Urinary bladder (tissue), 4 donors: Measurements from ENCODE around the gene ITGB6. TPM values are rescaled to one million over a fixed set of nuclear protein-coding genes. Genes with fewer than 3 reads are reported as not detected.

ENCODE experiments used
- DNase-seq: peaks from one replicate; pipeline ENCODE4 v3.0.0-alpha.2; 2015; ENCODE audit errors: extremely low spot score
- H3K27ac ChIP-seq: one replicate; pipeline ENCODE4 v1.5.1; 2013; ENCODE audit warnings: low read depth, mild to moderate bottlenecking, moderate library complexity
- H3K36me3 ChIP-seq: one replicate; pipeline ENCODE4 v1.6.1; 2013; ENCODE audit warnings: mild to moderate bottlenecking, moderate library complexity; ENCODE audit not compliant: insufficient read depth
- H3K4me1 ChIP-seq: one replicate; pipeline ENCODE4 v1.6.1; 2013; ENCODE audit warnings: mild to moderate bottlenecking, moderate library complexity; ENCODE audit not compliant: insufficient read depth
- H3K4me3 ChIP-seq: one replicate; pipeline ENCODE4 v1.5.1; 2013; ENCODE audit warnings: low read depth, low read length
- WGBS: extraction: QIAGEN DNeasy Blood & Tissue Kit; methylation state at CpG from one replicate; pipeline ENCODE4 v1.1.7; 2013; 5-methylcytosine and 5-hydroxymethylcytosine counted together
- polyA plus RNA-seq: library from polyadenylated mRNA; stranded (reverse); fragments of 200-250 nt; gene quantifications from one replicate; pipeline ENCODE4 v1.2.3, GENCODE V29; 2013
- total RNA-seq: library from RNA; depleted of rRNA; stranded (reverse); fragments of >200 nt; gene quantifications from one replicate; pipeline ENCODE4 v1.2.3, GENCODE V29; 2014
- donor health status: healthy with polysubstance abuse.
- donor health status: healthy.

Gene ITGB6
- total and polyA plus RNA-seq, 2 donors = 4.6 to 25.2 TPM

DNA sequence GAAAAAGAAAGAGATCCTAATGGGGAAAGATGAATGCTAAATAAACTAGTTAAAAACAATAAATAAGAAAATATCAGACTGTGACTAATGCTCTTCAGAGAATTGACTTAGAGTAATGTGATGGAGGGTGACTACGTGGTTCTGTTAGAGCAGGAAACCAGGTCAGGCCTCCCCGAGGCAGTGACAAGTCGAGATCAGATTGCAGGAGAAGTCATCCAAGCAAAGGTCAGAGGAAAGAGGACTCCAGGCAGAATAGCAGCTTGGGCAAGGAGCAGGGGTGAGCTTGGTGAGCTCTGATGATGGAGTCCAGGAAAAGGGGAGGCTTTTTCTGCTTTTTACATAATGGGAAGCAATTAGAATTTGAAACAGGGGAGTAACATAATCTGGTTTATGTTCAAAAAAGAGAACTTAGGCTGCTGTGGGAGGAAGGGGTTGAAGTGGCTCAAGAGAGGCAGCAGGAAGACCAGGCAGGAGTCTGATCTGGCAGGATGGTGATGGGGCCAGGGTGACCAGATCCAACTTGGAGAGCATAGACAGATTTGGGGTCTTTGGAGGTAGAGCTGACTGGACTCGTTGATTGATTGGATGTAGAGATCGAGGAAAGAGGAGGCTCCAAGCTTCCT is 27.3 kb upstream of the ITGB6 start:
- no peak overlapping the region for H3K27ac ChIP-seq

DNA sequence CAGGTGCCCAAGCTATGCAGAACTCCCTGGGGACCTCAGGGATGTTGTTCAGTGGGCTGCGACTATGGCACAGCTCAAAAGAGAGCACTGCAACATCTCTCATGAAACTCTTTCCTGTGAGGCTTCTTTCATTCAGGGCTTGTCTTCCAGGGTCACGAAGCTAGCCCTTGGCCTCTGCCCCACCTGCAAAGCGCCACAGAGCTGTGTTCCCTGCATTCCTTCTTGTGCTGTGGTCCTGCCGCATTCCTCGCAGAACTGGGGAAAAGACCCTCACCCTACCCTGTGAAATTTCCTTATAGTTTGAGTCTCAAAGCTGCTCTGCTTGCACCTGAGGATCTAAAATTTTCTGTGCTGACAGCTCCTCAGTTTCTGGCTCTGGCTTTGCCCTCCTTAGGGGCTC is 26.3 kb upstream of the ITGB6 start:
- no peaks in the 10 kb centered on the region for H3K4me1 ChIP-seq

More for the DNA sequence above, 27.3 kb upstream of the ITGB6 start:
- Histone ChIP-seq H3K4me3 (no peak overlapping the region), H3K36me3 (no peaks in the 10 kb centered on the region), H3K4me1 (no peaks in the 10 kb centered on the region)
- 79% methylated on average over 5 of the region's 5 CpGs for WGBS
- no peak for DNase-seq

DNA sequence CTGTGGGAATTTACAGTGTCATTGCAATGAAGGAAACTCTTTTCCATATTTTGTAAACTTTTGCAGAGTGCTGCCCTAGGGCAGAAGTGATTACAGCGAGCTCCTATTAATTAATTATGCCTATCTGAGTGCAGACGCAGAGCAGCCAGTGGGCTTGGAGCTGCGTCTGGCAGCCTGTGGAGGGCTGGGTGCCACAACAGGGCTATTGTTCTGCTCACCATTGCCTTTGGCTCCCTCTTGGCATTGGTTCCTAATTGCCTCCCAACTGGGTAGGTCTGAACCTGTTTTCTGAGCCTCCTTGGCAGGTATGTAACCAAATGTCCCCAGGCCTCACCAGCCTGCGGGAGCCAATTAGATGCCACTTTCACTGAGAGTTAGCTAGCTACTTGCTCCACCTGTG is 25.6 kb upstream of the ITGB6 start:
- H3K4me3 ChIP-seq = no peak overlapping the region
- no peak overlapping the region for H3K27ac ChIP-seq
- no peaks in the 10 kb centered on the region for H3K4me1 ChIP-seq
- WGBS = 90% methylated on average over 4 of the region's 4 CpGs
- H3K36me3 ChIP-seq = no peaks in the 10 kb centered on the region
- DNase-seq = no peak

More for the DNA sequence above, 26.3 kb upstream of the ITGB6 start:
- no peak overlapping the region for H3K27ac ChIP-seq
- H3K36me3 ChIP-seq = no peaks in the 10 kb centered on the region
- no peak overlapping the region for H3K4me3 ChIP-seq
- no peak for DNase-seq
- WGBS = 92% methylated on average over 5 of the region's 5 CpGs

DNA sequence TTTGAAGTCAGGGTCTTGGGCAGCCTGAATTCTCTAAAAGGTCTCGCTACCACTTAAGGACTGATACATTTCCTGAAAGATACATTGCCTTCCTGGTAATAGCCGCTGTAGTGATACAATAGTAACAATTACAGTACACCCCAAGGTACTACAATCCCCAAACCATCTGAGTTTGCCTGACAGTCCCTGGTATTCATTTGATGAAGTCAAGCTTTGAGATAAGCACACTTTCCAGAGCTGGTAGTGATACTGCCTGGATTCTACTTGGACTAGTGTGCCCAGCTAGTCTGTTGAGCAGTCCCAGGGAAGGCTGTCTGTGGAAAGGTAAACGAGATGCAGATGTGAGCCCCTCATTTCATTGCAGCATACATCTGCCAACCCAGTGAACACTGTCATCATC is 24.4 kb upstream of the ITGB6 start:
- H3K27ac ChIP-seq = no peak overlapping the region
- no peaks in the 10 kb centered on the region for H3K36me3 ChIP-seq
- 89% methylated on average over 3 of the region's 3 CpGs for WGBS
- H3K4me1 ChIP-seq = no peaks in the 10 kb centered on the region
- no peak overlapping the region for H3K4me3 ChIP-seq
- DNase-seq = no peak

DNA sequence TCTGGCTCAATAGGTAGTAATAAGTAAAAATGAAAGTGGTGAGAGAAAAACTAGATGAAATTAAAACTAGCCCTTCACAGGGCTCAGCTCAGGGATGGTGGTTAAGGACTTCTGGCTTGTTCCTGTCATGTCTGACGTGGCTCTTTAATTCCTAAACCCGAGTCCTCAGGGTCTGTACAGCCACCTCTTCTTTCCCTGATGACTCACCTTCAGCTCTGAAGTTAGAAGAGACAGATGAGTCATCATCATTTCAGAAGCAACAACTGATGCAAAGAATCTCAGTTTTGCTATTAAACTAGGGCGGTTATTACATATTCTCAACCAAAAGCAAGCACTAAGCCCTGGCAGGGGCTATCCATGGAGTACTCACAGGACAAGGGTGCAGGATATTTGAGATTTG is 24.0 kb upstream of the ITGB6 start:
- Histone ChIP-seq H3K27ac (no peak overlapping the region), H3K36me3 (no peaks in the 10 kb centered on the region), H3K4me1 (no peaks in the 10 kb centered on the region), H3K4me3 (no peak overlapping the region)
- WGBS = 50% methylated on average over 3 of the region's 3 CpGs
- no peak for DNase-seq

DNA sequence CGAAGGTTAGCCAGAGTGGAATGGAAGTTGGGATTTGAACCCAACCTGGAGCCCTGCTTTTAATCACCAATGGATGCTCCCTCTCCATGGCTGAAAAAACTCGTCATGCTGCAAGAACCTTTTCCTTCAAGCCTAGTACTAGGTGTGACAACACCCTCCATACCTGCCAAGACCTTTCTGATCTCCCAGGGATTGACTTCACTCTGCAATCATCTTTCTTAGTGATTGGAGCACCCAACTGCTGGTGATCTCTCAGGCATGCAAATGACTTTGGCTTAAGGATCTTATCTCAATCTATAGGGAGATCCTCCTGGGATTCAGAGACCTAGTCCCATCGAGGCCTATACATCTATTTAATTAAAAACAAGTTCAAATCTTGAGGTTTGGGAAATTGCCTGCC is 23.5 kb upstream of the ITGB6 start:
- 88% methylated on average over 3 of the region's 3 CpGs for WGBS
- Histone ChIP-seq H3K4me1 (no peaks in the 10 kb centered on the region), H3K4me3 (no peak overlapping the region), H3K27ac (no peak overlapping the region), H3K36me3 (no peaks in the 10 kb centered on the region)
- DNase-seq = no peak

DNA sequence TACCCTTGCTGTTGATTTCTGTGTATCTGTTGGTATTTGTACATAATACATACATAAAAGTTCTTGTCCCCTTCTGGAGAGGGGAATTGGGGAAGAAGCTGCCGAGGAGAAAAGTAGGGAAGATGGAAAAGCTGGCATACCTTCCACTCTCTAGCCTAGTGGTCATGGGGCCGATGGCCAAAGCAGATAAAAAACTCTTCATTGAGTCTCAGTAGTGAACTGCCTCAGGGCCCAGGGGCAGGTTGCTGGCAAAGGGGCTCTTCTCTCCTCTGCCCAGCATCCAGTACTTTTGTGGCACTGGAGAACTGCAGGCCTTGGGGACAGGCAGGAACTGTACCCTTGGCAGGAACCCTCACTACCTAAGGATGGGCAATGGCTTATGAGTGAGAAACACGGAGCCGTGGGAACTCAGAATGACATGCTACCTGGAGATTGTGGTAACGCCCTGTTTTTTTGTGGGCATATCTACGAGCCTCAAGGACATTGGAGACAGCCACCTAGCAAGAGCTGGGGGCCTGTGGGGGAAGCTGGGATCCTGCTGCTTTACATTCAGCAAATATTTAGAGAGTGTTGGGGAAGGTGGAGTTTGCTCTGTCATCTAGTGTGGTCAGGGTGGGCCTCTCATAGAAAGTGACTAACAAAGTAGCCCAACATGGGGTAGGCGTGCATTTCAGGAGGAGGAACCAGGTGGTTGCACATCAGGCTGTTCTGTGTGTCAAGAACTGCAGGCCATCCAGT is 22.6 kb upstream of the ITGB6 start:
- 78% methylated on average over 7 of the region's 7 CpGs for WGBS
- H3K4me1 ChIP-seq = no peaks in the 10 kb centered on the region

DNA sequence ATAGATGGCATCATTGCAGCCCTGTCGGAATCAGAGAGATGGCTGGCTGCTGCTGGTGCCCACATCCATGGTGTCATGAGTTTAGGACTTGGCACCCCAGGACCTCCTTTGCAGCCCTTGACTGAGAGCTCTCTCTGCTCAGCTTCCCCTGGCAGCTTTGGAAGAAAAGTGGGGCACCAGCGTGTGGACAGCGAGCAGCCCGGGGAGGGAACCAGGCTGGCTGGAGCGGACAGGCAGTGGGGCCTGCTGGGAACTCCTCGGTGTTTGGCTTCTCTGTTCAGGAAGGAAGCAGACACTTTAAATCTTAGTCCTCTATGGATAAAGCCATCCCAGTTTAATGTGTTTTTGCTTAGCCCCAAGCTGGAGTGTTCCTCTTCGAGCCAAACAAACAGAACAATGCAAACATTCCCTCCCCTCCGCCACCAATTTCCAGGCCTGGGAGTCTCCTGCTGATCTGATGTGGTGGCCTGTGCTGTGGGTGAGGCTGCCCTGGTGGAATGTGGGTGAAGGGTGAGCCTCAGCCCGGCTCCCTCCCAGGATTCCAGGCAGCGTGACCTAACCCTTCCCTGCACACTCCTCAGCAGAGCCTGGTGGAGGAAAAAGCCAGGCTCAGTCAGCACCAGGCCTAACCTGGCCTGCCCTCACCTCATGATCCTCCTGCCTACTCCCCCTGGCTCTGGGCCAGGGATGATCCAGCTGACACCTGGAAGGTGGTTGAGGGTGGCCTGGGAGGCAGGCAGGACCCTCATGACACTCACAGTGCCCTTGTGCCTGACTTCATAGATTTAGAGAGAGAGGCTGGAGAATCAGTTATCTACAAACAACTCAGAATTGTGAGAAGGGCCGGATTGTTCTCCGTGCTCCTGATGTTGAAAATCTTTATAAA is 21.6 kb upstream of the ITGB6 start:
- WGBS = 65% methylated on average over 12 of the region's 12 CpGs
- H3K27ac ChIP-seq = peak overlapping the region; percentile 79
- H3K4me3 ChIP-seq = no peak overlapping the region
- no peaks in the 10 kb centered on the region for H3K4me1 ChIP-seq
- no peaks in the 10 kb centered on the region for H3K36me3 ChIP-seq
- DNase-seq = no peak

More for the DNA sequence above, 22.6 kb upstream of the ITGB6 start:
- no peak for DNase-seq
- Histone ChIP-seq H3K36me3 (no peaks in the 10 kb centered on the region), H3K27ac (no peak overlapping the region), H3K4me3 (no peak overlapping the region)

DNA sequence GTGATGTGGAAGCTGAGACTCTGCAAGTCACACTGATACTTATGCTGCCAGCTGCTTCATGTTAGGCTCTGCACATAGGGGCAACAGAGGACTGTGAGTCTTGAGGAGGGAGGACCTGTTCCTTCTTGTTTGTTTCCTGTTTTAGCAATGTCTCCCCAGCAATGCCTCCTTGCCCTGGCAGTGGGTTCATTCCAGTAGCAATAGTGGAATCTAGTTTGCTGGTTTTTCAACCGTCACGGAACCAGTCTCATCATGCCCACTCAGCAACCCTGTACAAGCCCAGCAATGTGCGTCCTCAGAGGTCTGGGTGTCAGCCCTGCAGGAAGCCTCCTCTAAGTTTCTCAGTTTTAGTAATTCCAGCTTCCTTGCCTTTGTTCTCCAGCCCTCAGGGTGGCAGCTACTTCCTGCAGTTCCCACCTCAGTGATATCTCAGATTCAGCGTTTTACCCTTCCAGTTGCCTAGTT is 20.5 kb upstream of the ITGB6 start:
- H3K36me3 ChIP-seq = no peaks in the 10 kb centered on the region
- WGBS = 77% methylated on average over 4 of the region's 4 CpGs
- no peak overlapping the region for H3K4me3 ChIP-seq
- peak; percentile 86 for DNase-seq
- no peaks in the 10 kb centered on the region for H3K4me1 ChIP-seq
- no peak overlapping the region for H3K27ac ChIP-seq

DNA sequence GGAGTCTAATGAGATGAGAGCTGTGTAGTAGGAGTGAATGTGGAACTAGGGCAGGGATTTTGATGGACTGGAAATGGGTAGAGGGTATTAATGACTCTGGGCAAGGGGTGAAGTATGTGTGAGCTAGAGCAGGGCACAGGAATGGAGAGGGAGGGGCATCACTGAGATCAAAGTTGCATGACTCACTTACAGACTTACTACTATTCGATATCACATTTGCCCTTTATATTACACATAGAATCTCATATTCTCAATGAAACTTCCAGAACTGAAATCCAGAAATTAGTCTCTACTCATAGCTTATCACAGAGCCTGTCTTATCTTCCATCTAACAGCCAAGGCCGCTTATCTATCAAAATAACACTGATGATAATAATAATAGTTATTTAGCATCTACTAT is 20.0 kb upstream of the ITGB6 start:
- no peak for DNase-seq
- H3K36me3 ChIP-seq = no peaks in the 10 kb centered on the region
- 84% methylated on average over 2 of the region's 2 CpGs for WGBS
- no peak overlapping the region for H3K4me3 ChIP-seq
- H3K27ac ChIP-seq = no peak overlapping the region
- no peaks in the 10 kb centered on the region for H3K4me1 ChIP-seq

DNA sequence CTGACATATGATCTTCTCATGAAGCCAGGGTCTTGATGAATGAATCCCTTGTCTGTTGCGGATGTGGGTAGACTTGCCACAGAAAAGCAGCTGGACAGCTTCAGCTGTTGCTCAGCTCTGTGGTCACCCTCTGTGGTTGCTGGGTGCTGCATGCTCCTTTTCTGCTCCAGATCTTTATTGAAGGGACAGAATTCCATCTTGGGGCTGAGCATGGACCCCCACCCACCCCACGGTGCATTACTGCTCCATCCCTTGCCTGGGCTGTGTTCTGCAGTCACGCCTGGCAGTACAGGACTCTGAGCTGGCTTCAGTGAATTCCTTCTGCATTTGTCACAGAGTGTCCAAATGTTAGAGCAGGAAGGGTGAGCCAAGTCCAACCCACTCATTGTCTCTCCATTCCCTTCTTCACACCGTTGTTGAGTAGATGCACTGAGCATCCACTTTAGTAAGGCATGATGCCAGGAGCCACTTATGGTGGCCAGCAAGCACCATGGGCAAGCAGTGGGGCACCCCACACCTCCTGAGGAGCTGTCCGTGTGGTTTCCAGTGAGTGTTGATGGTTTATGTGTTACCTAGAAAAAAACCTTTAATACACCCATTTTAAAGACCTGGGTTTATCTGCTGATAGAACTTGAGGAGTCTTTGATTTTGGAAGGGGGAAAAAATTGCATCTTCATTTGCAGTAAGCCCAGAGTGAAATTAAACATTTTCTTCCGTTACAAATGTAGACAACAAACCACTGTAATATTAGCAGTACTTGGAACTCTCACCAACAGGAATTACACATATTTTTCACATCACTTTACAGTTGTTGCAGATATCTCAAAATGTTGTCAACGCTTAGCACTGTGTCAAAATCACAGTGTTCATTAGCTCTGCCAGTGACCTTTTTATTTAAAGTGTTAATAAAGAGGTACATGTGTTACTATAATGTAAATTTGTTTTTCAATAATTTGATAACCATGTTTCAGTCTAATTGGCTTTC is 14.7 kb upstream of the ITGB6 start:
- Histone ChIP-seq H3K4me1 (no peaks in the 10 kb centered on the region), H3K36me3 (no peaks in the 10 kb centered on the region), H3K27ac (no peak overlapping the region), H3K4me3 (no peak overlapping the region)
- no peak for DNase-seq
- 46% methylated on average over 7 of the region's 7 CpGs for WGBS

DNA sequence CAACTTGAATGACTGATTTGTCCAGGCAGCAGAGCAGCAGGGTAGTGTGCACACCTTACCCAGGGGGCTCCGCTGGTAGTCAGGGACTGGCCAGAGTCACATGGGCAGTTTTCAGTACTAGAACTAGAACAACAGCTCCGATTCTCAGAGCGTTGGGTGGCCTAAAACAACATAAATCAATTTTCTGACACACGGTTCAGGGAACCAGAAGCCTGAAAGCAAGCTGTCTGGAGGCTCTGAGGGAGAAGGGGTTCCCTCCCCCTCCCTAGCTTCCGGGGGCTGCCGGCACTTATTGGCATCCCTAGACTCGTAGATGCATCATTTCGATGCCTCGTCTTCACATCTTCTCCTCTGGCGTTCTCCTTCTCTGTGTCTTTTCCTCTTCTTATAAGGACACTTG is 13.4 kb upstream of the ITGB6 start:
- 82% methylated on average over 10 of the region's 10 CpGs for WGBS
- H3K4me1 ChIP-seq = no peaks in the 10 kb centered on the region

More for the DNA sequence above, 13.4 kb upstream of the ITGB6 start:
- H3K4me3 ChIP-seq = no peak overlapping the region
- H3K27ac ChIP-seq = no peak overlapping the region
- DNase-seq = no peak
- no peaks in the 10 kb centered on the region for H3K36me3 ChIP-seq
